Omental fat pad (tissue), 4 donors: ENCODE results near the gene PET117. TPM values are rescaled to one million over a fixed set of nuclear protein-coding genes. Genes with fewer than 3 reads are reported as not detected.
"Not testable (repeated sequence)": the region's sequence is repeated elsewhere in the genome, so short reads cannot be mapped to it uniquely, and the experiment has no call there.

Experiments
- ATAC-seq: fragments of 150-250 bp; one replicate; pipeline ENCODE4 v1.9.1; 2016; ENCODE audit warnings: mild to moderate bottlenecking, moderate library complexity; ENCODE audit not compliant: low FRiP score
- DNase-seq: peaks from one replicate; pipeline ENCODE4 v3.0.0-alpha.2; 2019; ENCODE audit warnings: low spot score
- total RNA-seq, 4 donors: library from RNA; depleted of rRNA; stranded (reverse); fragments of >200 nt; gene quantifications; one replicate each; pipeline ENCODE4 v1.1.0, GENCODE V29; 2016
- TF ChIP-seq, protein P1 (sequence below), 3 donors: fragments of 450-650 bp; IDR thresholded peaks; one replicate each; pipeline ENCODE4 v1.5.1; 2016 to 2017; ENCODE audit warnings: antibody characterized with exemption in 3 of 3, mild to moderate bottlenecking in 3 of 3, moderate library complexity in 2 of 3

The PET117 gene
- total RNA-seq, 4 donors from 2014 or later = 5.8 to 11.9 (median 11.2) TPM

DNA sequence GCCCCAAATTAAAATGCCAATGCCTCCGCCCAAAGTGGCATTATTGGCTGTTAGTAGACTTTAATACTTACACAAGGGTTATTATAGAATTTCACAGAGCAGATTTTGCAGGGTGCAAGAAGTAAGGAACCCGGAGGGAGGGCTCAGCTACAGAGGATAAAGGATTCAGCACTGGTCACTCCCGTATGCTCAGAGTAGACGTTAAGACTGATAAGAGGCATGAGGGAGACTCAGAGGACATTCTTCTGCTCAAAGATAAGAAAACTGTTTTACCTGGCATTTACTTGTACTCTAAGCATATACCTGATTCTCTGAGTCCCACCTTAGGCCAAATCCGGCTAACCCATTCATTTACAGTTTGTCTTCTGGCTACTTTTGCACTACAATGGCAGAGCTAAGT lies 43.5 kb upstream of the PET117 start:
- TF ChIP-seq, protein P1, sequence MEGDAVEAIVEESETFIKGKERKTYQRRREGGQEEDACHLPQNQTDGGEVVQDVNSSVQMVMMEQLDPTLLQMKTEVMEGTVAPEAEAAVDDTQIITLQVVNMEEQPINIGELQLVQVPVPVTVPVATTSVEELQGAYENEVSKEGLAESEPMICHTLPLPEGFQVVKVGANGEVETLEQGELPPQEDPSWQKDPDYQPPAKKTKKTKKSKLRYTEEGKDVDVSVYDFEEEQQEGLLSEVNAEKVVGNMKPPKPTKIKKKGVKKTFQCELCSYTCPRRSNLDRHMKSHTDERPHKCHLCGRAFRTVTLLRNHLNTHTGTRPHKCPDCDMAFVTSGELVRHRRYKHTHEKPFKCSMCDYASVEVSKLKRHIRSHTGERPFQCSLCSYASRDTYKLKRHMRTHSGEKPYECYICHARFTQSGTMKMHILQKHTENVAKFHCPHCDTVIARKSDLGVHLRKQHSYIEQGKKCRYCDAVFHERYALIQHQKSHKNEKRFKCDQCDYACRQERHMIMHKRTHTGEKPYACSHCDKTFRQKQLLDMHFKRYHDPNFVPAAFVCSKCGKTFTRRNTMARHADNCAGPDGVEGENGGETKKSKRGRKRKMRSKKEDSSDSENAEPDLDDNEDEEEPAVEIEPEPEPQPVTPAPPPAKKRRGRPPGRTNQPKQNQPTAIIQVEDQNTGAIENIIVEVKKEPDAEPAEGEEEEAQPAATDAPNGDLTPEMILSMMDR (IDR thresholded peaks at IDR 0.05) = no peak
- no peak for ATAC-seq
- DNase-seq = no peak

GRCh38 chr20:18100569-18100968 lies 37.1 kb upstream of the PET117 start:
- not testable (repeated sequence) for ATAC-seq

GRCh38 chr20:18101125-18101810 lies 36.4 kb upstream of the PET117 start:
- DNase-seq = no peak
- no peak for ATAC-seq
- TF ChIP-seq, protein P1 (IDR thresholded peaks at IDR 0.05) = no peak

More at GRCh38 chr20:18100569-18100968, 37.1 kb upstream of the PET117 start:
- not testable (repeated sequence) for DNase-seq

DNA sequence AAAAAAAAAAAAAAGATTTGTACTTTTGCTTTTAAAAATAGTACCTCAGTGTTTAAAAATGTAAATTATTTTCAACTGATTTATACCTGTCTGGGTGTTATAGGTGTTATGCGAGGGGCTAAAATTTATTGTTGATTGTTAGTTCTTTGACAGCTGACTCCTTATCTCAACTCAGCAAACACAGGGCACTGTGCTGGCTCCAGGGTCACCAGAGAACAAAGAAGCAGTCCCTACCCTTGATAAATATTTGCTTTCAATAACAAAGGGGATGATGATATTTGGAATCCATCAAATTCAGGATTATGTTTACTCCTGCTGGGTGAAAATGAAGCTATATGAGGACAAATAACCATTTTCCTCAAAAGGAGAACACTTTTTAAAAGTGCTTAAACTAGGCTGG lies 34.2 kb upstream of the PET117 start:
- DNase-seq (no peak), ATAC-seq (no peak)
- TF ChIP-seq, protein P1 (IDR thresholded peaks at IDR 0.05) = no peak

GRCh38 chr20:18108326-18108725 lies 29.3 kb upstream of the PET117 start:
- DNase-seq = no peak
- no peak for ATAC-seq
- TF ChIP-seq, protein P1 (IDR thresholded peaks at IDR 0.05) = no peak

- not testable (repeated sequence) for ATAC-seq, DNase-seq
These were observed 9.1 kb upstream of the PET117 start for GRCh38 chr20:18128574-18128973.

GRCh38 chr20:18132663-18133062 lies 5.0 kb upstream of the PET117 start:
- TF ChIP-seq, protein P1 (IDR thresholded peaks at IDR 0.05) = no peak
- ATAC-seq (no peak), DNase-seq (no peak)

DNA sequence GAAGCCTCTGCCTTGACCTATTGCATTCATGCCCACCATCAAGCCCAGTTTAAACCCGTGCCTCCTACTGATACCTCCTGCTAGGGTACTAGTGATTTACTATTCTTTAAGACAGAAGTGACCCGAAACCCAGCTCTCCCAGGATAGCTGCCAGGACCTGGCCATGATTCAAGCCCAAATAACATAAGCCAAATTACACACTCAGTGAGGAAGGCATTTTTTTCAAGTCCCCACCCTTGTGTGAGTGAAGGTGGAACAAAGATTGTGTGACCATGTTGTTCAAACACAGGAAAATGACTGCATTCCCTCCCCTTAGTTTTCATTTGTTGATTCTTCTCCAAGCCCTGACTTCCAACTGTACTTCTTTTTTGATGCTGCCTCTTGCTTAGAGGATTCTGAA lies 3.7 kb upstream of the PET117 start:
- TF ChIP-seq, protein P1 (IDR thresholded peaks at IDR 0.05) = no peak
- ATAC-seq (no peak), DNase-seq (no peak)
